GM18502 (cell line): ENCODE data around the gene PSMA5.
"Not testable (repeated sequence)": the region's sequence is repeated elsewhere in the genome, so short reads cannot be mapped to it uniquely, and the experiment has no call there.

Experiments
- ATAC-seq: cut with Tn5 transposase; IDR thresholded peaks from one replicate; pipeline ENCODE4 v1.9.1; 2021; ENCODE audit warnings: mild to moderate bottlenecking; ENCODE audit not compliant: unreplicated experiment, poor library complexity

PSMA5 gene

DNA sequence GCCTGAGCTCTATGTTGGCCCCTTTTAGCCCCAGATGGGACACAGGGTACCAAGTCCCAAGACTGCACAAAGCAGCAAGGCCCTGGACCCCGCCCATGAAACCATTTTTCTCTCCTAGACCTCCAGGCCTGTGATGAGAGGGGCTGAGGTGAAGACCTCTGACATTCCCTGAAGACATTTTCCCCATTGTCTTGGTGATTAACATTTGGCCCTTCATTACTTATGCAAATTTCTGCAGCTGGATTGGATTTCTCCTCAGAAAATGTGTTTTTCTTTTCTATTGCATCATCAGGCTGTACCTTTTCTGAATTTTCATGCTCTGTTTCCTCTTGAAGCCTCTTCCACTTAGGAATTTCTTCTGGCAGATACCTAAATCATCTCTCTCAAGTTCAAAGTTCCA lies 8.2 kb upstream of the PSMA5 start:
- no peak for ATAC-seq

DNA sequence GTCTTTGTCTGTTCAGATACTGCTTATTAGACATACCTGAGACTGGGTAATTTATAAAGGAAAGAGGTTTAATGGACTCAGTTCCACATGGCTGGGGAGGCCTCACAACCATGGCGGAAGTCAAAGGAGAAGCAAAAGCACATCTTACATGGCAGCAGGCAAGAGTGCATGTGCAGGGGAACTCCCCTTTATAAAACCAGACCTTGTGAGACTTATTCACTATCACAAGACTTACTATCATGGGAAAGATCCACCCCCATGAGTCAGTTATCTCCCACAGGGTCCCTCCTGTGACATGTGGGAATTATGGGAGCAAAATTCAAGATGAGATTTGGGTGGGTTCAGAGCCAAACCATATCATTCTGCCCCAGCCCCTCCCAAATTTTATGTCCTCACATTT lies 7.1 kb upstream of the PSMA5 start:
- ATAC-seq, result no peak

DNA sequence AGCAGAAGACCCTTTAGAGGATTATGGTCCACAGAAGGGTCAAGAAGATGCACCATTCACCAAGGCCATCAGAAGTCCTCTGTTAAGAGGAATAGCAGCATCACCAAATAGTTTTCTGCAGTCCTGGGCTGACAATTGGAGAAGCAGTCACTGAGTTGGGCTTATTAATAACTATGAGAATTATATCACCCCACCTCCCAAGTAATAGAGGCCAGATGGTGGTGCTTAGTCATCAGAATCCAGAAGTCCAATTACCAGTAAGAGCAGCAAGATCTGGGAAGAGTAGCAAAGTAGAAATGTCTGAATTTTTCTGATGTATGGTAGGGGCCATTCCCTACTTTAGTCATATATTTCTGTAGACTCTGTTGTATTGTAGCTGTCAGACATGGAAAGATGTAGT lies 6.1 kb upstream of the PSMA5 start:
- no peak for ATAC-seq

DNA sequence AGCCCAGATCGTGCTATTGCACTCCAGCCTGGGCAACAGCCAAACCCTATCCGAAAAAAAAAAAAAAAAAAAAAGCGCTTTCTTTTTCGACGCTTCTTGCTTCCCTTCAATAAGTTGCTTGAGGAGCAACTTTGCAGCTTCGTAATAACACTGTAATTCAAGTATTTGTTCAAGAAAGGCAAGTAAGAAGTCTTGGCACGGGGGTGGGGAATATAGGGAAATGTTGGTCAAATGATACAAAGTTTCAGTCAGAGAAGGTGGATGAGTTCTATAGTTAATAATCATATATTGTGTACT lies 871 bp upstream of the PSMA5 start:
- no peak for ATAC-seq

DNA sequence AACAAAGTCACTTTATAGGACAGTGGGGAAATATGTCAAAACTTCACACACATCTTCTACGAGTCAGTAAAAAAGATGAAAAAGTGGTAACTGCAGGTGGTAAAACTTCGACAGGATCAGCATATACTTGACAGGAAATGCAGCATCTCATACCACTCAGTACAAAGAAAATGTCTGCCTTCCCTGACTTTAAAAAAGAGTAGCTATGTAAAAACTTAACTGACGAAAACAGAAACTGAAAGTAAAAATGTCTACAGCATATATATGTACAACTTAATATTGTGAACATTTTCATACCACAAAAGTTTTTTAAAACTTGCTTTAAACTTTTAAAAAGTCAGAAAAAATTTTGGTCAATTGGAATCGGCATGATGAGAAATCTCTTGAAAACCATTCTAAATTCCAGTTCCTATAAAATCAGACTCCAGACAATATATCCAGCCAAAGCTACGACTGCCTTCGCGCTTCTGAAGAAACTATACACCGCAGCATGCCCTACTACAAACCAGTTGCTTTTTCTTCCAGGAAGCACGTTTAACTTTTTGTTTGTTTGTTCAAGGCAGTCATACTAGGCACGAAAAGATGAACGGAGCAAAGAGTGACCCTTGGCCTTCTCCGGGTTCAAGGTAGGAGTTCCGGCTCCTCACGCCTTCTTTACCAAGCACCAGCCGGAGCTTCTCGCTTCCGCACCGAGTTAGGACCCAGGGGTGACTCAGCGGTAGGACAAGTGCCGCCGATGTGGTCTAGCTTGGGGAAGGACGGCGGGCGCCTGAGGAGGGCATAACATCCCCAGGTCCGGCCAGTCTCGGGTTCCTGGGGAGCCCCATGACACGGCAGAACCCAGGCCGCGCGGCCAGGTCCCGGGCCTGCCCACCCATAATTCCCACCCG lies 612 bp downstream of the PSMA5 start:
- ATAC-seq, result peak; percentile 34

DNA sequence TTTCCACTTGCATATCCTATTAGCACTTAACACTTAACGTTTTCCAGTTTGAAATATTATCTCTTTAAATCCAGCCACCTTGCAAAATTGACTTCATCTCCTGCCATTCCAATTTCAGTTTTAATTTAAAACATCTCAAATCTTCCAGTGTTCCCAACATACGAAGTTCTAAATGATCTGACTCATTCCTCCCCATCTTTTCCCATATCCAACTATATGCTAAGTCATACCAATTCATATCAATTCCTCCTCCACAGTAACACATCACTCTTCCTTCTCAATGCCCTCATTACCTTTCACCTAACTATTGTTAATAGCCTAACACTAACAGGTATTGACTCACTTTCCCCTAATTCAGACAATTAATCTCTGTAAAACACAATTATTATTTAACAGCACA lies 2.8 kb downstream of the PSMA5 start:
- no peak for ATAC-seq

DNA sequence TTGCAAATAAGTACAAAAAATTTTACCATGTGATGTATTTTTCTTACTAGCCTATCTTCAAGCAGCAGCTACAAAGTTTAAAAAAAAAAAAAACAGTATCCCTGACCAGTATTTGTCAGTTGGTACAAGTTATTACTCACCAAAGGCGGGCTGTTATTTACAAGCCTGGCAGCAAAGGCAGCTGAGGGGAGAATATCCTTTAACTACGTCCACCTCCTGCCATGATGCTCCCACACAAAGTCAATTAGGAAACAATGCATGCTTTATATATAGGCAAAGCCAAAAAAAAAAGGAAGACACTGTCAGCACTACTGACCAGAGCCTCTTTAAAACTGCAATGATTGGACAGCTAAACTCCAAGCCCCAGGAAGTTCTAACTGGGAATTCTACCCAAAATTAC lies 13.7 kb downstream of the PSMA5 start:
- no peak for ATAC-seq

DNA sequence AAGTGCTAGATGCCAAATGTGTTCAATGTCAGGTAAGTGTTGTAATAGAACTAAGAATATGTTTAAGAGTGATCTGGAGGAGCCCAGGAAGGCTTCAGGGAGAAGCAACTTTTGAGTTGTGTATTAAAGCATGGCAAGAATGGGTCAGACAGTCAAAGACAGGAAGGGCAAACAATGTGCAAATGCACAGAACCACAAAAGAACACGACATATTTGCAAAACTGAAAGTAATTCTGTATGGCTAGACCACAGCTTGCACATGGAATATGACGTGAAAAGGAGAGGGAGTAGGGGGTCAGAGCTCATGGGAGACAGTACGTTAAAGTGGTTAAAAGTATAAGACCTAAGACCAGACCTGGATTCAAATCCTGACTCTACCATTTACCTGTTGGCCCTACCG lies 21.4 kb downstream of the PSMA5 start:
- no peak for ATAC-seq

DNA sequence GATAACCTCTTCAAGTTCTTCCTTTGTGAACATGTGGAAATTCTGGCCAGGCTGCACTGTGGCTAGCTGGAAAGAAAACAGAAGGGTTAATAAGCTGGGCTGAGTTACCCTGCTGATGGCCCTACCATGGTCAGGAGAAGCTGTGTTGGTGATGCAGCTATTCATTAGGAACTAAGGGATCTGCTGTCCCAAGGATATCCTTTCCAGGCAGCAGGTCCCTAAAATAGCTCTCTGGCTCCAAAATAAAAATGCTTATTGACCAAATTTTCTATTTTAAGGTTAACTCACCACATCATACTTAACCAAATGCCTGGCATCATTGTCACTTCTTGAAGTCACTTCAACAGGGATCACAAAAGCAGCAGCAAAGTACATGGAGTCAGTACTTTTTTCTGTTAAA lies 24.2 kb downstream of the PSMA5 start:
- ATAC-seq, result no peak

DNA sequence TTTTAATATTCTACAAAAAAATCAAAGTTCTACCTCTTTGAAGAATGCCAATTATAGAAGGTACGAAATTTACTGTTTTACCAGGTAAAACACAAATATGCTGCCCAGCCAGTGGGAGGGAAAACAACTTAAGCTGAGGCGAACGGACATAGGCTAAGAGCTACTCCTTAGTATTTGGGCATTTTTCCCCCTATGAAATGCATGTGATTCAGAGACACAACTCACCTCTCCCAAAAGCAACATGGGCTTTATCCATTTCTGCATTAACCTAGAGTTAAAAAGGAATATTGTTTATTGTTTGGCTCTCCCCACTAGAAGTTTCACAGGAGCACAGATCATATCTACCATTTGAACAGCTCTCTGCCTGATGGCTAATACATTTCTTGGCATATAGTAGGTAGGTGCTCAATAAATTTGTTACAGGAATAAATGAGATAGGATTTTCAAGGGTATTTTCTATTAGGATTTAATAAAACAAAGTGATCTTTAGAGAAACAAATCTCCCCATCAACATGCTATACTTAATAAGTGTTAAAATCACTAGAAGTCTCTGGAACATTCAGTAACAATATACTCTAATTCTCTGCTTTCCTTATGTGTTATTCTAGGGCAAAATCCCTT lies 26.1 kb downstream of the PSMA5 start:
- no peak for ATAC-seq

DNA sequence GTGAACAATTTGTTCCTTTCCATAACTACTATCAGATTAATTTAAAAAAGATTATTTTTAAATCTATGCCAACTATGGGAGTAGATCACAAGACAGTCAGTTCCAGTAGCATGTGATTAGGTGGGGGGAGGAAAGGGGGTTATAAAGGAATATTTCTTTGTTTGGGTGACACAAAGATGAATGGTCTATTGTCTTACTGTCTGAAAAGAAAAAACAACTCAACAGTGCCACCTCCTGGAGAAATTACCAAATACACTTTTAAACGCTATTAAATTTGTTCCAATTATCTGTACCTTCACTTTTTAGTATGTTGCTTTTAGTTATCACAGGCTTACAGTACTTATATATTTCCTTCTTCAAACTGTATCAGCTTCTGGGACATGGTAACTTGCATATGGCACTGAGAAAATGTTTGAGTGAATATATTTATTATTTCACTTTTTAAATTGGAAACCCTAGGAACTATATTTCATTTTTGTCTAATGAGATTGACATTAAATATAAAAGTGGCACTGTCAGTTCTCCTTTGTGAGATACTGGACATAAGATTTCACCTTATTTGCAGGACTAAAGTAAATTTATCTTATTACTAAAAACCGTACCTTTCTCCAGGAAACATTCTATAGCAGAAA lies 26.8 kb downstream of the PSMA5 start:
- ATAC-seq, result no peak

DNA sequence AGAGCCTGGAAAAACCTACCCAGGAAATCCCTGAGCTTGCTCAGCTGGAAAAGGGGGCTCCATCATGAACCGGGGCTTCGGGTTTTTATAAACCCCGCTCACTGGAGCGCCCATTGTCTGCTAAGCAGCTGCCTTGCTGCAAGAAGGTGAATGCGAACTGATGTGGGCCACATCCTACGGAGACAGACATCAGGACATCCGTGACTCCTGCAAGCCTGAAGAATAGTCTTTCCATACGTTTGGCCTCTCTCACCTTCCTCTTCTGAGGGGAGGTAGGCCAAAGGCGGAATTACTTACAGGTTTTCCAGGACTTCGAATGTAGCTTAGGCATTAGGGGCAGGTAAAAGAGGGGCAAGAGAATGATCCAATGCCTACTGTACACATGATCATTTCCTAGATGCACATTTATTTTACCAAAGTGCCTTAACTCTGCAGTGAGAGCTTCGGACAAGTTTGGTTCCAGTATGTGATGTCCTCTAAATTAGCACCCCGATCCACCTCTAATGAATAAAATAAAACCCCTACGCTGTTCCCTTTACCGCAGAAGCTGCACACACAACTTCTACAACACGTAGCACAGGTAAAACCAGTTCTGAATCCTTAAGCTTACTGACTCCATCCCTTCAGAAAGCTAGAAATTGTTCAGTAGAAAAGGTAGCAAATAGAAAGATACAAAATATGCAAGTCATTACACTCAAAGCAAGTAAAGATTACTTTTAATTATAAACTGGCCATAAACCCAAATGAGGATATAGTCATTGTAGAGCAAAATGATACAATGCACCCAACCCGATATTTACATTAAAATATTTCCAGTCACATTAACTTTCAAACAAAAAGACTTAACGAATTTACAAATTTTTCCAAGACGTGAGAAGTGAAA lies 27.7 kb downstream of the PSMA5 start:
- ATAC-seq, result no peak

DNA sequence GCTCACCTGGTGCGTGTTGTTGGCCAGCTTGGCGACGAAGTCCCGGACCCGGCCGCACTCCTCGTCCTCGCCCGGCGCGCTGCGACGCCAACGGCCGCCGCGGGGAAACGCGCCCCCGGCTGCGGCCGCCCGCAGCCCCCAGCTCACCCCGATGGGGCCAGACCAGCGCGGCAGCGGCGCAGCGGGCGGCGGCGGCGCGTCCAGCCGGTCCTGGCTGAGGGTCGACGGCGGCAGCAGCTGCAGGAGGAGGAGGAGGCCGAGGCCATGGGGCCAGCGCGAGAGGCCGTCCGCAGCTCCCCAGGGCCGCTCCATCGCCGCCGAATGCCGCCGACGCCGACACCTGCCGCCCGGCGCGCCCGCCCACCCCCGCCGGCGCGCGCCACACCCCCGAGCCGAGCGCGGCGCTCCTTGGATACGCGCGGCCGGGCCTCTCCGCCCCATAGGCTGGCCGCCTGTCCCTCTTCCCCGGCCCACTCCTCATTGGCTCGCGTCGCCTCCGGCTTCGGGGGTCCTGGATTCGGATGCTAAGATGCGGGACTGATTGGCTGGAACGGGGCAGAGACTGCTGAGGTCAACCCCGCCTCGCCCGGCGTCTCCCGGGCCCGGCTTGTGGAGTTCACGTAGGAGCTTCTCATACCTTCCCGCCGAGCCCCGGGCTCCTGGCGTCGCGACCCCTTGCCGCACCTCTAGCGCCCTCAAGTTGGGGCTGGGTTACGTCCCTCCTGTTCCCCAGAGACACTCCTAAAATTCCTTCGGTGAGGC lies 28.5 kb downstream of the PSMA5 start, which contains the start of gene SORT1:
Gene SORT1 (minus strand): TSS at position 338 of the 762 bp plus-strand sequence. CDS start 26 bp downstream, at position 312.
- peak; percentile 89 for ATAC-seq

DNA sequence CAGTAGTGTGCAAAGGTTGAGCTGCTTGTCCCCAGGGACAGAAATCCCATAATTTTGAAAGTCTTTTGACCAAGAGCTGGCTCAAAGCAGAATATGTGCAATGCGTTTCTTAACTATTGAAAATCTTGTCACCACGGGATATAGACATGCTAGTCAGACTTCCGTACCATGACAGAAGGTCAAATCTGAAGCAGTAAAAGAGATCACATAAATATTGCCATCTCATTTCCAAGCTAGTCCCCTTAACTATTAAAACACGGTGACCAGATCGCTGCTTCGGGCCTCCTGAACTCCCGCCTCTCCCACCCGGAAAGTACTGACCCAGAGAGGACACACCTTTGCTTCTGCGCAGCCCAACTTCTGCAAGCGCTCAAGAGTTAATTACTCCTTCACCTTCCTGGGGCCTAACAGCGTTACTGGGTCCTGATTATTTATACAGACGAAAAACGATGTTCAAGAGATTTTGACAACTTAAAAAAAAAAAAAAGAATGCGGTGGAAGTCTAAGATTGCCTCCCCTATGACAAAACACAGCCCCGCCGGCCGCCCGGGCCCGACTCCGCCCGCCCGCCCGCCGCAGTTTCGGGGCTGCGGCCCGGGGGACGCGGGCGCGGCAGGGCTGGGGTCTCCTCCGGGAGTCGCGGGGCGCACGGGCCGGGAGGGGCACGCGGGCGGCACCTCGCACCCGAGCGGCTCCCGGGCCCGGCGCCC lies 29.2 kb downstream of the PSMA5 start:
- peak; percentile 23 for ATAC-seq

DNA sequence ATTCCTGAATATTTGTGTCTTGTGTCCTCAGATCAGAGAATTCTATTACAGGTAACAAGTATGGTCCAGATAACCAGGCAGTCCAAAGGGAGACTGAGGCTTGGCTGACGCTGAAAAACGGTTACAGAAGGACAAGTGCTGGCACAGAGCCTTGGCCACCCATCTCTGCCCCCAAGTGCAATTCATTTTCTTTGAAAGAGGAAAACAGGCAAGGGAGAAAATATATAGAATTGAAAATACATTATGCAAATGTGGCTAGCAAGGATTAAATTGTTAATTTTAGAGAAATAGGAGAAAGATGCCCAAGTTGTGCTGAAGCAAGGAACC lies 29.8 kb downstream of the PSMA5 start:
- no peak for ATAC-seq

DNA sequence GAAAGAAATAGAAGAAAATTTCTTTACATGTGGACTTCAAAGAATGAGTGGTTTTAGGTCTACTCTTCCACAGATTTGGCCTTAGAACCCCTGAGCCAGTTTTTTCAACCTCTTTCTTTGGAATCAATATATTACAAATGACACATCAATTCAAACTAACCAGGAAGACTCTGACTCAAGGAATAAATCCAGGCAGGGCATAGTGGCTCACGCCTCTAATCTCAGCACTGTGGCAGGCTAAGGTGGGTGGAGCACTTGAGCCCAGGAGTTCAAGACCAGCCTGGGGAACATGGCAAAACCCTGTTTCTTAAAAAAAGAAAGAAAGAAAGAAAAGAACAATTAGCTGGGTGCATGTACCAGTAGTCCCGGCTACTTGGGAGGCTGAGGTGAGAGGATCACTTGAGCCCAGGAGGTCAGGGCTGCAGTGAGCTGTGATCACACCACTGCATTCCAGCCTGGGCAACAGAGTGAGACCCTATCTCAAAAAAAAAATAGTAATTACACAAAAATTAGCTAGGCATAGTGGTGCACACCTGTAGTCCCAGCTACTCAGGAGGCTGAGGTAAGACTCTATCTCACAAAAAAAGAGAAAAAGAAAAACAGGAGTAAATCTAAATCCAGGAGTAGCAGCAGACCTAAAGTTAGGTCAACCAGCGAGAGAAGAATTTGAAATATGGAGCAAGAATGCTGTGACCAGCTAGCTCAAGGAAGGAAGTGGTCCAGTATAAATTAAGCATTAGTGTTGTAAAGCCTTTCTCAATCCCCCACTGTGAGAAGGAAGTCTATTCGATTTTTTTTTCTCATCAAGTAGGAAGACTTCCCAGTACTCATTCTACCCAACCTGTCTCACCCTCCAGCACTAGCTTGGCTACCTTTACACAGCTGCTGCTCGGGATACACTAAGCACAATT lies 30.4 kb downstream of the PSMA5 start:
- ATAC-seq, result no peak

DNA sequence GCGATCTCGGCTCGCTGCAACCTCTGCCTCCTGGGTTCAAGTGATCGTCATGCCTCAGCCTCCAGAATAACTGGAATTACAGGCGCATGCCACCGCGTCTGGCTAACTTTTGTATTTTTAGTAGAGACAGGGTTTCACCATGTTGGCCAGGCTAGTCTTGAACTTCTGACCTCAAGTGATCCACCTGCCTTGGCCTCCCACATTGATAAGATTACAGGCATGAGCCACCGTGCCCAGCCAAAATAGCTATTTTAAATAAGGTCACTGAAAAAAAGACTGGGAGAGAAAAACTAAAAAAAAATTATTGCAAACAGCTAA lies 31.0 kb downstream of the PSMA5 start:
- ATAC-seq, result not testable (repeated sequence)

DNA sequence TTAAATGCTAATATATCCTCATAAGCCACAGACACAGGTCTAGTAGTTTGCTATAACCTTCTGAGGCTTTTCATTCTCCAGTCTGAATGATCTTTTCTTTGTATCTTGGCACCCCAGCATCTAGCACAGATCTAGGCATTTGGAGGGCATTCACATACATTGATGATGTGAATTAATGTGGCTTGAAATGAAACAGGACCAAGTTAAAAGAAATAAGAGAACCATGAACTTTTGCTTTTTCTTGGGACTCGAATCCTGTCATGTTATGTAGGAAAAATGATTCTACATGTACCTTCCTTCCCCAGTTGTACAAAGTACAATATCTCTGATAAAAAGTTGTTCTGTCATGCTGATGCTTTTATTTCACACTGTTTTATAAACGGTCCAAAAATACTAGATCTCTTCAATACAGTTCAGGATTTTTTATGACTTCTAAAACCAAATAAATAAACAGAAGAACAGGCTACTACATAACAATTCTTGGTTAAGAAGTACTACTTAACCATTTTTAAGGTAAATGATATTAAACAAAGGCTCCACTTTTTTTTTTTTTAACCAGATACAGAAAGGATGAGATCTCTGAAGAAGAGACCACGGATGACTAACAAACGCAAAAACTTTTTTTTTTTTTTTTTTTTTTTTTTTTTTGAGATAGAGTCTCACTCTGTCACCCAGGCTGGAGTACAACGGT lies 31.5 kb downstream of the PSMA5 start:
- no peak for ATAC-seq
